A673 (cell line): ENCODE measurements around the gene ZNF555. TPM values are rescaled to one million over a fixed set of nuclear protein-coding genes. Genes with fewer than 3 reads are reported as not detected.

Source experiments
- BruUV-seq: library from RNA; stranded (reverse); fragments of 400-500 nt; replicated peaks from 2 replicates; lab custom pipeline; 2021; lab: Mats Ljungman, UMichigan
- CTCF ChIA-PET: fragments of 300-600 bp; sonication (Branson Sonifier 250); formaldehyde crosslinking; loops from one replicate; lab custom pipeline; 2022; ENCODE audit warnings: antibody characterized with exemption; lab: Charles Lee
- POLR2A ChIA-PET: fragments of 300-600 bp; sonication (Branson Sonifier 250); formaldehyde crosslinking; loops from one replicate; lab custom pipeline; 2022; ENCODE audit warnings: antibody characterized with exemption; ENCODE audit not compliant: low non-redundant PET; lab: Charles Lee
- DNase-seq: peaks from one replicate; pipeline ENCODE4 v3.0.0-alpha.2; 2015; ENCODE audit warnings: low spot score
- H3K27ac ChIP-seq: fragments of 200-600 bp; sonication (generic); 2 replicates; pipeline ENCODE4 v1.5.1; 2016; ENCODE audit warnings: mixed run types, low read depth, mild to moderate bottlenecking, mixed read lengths, antibody characterized with exemption, low read length; ENCODE audit not compliant: poor library complexity, severe bottlenecking
- H3K27me3 ChIP-seq: fragments of 200-600 bp; sonication (generic); replicated peaks from 2 replicates; pipeline ENCODE4 v1.6.1; 2017; ENCODE audit warnings: mixed run types, low read depth, mild to moderate bottlenecking, mixed read lengths, antibody characterized with exemption, low read length; ENCODE audit not compliant: insufficient read depth, poor library complexity
- H3K36me3 ChIP-seq: fragments of 200-600 bp; sonication (generic); 2 replicates; pipeline ENCODE4 v1.6.1; 2016; ENCODE audit warnings: mixed run types, mild to moderate bottlenecking, mixed read lengths, antibody characterized with exemption, low read length; ENCODE audit not compliant: insufficient read depth, poor library complexity, severe bottlenecking
- H3K4me1 ChIP-seq: fragments of 200-600 bp; sonication (generic); 2 replicates; pipeline ENCODE4 v1.6.1; 2017; ENCODE audit warnings: mixed run types, mild to moderate bottlenecking, mixed read lengths, antibody characterized with exemption, low read length; ENCODE audit not compliant: insufficient read depth, poor library complexity, severe bottlenecking
- H3K4me3 ChIP-seq: fragments of 200-600 bp; sonication (generic); 2 replicates; pipeline ENCODE4 v1.5.1; 2016; ENCODE audit warnings: low read depth, mixed run types, mild to moderate bottlenecking, mixed read lengths, low read length; ENCODE audit not compliant: poor library complexity, severe bottlenecking
- H3K9me3 ChIP-seq: fragments of 200-600 bp; sonication (generic); 2 replicates; pipeline ENCODE4 v1.6.1; 2016; ENCODE audit warnings: mixed run types, low read depth, mild to moderate bottlenecking, mixed read lengths, antibody characterized with exemption, low read length; ENCODE audit not compliant: poor library complexity, severe bottlenecking
- EZH2 ChIP-seq: fragments of 200-600 bp; sonication (generic); IDR thresholded peaks from 2 replicates; pipeline ENCODE4 v1.6.1; 2017; ENCODE audit warnings: borderline replicate concordance, low read depth, mild to moderate bottlenecking, mixed read lengths, antibody characterized with exemption, low read length; ENCODE audit not compliant: poor library complexity, severe bottlenecking
- intact Hi-C: fragments of 100-400 bp; cut with micrococcal nuclease; formaldehyde crosslinking; loops from one replicate; pipeline ENCODE4 v1.10.0; 2022; ENCODE audit not compliant: unreplicated experiment
- total RNA-seq: library from RNA; stranded (reverse); gene quantifications from 2 replicates; pipeline ENCODE4 v1.2.3, GENCODE V29; 2021
- TF ChIP-seq, protein P1 (sequence below): fragments of 300-800, 200-600 bp; sonication (generic); conservative IDR thresholded peaks from 2 replicates; pipeline ENCODE4 v1.5.1; 2017; ENCODE audit warnings: low read depth, mild to moderate bottlenecking, antibody characterized with exemption, low read length, moderate library complexity, mixed read lengths

ZNF555 gene
- total RNA-seq, 1 experiment from 2014 or later = 4.8 TPM

DNA sequence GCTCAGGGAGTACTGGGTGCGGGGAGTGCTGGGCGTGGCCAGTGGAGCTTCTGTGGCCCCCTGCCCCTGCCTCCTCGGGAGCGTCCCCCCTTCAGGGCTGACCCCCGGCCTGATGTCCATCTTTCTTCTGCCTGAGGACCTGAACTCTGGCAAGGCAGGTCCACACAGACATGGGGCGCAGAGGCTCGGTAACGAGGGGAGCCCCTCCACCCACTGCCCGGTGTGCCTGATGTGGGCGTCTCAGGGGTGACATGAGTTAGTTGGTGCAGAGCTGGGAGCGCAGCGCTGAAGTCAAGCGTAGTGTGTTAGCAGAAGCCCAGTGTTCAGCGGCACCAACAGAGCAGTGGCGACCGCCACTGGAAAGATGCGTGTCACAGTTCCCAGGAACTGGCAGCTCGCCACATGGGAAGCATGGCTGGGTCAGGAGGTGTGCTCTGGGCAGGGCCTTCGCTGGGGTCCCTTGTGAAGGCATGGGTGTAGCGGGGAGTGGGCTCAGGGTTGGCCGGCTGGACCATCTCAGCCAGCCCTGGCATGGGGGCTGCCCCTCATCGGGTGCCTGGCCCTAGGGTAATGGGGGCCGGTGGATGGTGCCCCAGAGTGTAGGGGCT is 44.5 kb upstream of the ZNF555 start:
- ChIA-PET CTCF (no interaction called here), POLR2A (no interaction called here)
- H3K27me3 ChIP-seq = no peaks in the 10 kb centered on the region
- intact Hi-C loops = no loop called here
- no peak overlapping the region for H3K27ac ChIP-seq
- H3K36me3 ChIP-seq = peaks cover 50% of the 10 kb centered on the region
- no peak for TF ChIP-seq EZH2
- TF ChIP-seq, protein P1, sequence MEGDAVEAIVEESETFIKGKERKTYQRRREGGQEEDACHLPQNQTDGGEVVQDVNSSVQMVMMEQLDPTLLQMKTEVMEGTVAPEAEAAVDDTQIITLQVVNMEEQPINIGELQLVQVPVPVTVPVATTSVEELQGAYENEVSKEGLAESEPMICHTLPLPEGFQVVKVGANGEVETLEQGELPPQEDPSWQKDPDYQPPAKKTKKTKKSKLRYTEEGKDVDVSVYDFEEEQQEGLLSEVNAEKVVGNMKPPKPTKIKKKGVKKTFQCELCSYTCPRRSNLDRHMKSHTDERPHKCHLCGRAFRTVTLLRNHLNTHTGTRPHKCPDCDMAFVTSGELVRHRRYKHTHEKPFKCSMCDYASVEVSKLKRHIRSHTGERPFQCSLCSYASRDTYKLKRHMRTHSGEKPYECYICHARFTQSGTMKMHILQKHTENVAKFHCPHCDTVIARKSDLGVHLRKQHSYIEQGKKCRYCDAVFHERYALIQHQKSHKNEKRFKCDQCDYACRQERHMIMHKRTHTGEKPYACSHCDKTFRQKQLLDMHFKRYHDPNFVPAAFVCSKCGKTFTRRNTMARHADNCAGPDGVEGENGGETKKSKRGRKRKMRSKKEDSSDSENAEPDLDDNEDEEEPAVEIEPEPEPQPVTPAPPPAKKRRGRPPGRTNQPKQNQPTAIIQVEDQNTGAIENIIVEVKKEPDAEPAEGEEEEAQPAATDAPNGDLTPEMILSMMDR = no peak
- BruUV-seq = no TSS peak
- DNase-seq = no peak
- H3K9me3 ChIP-seq = no peaks in the 10 kb centered on the region
- no peaks in the 10 kb centered on the region for H3K4me1 ChIP-seq
- H3K4me3 ChIP-seq = no peak overlapping the region

GRCh38 chr19:2797280-2797679 is 44.0 kb upstream of the ZNF555 start:
- intact Hi-C loops = no loop called here
- no TSS peak for BruUV-seq
- TF ChIP-seq, protein P1 = no peak
- Histone ChIP-seq H3K27me3 (no peaks in the 10 kb centered on the region), H3K4me3 (no peak overlapping the region), H3K27ac (no peak overlapping the region), H3K36me3 (peaks cover 50% of the 10 kb centered on the region), H3K4me1 (no peaks in the 10 kb centered on the region), H3K9me3 (no peaks in the 10 kb centered on the region)
- CTCF ChIA-PET = no interaction called here
- DNase-seq = no peak
- POLR2A ChIA-PET = no interaction called here

GRCh38 chr19:2798158-2798685 is 43.1 kb upstream of the ZNF555 start:
- CTCF ChIA-PET = no interaction called here
- Histone ChIP-seq H3K36me3 (peaks cover 57% of the 10 kb centered on the region), H3K27ac (no peak overlapping the region), H3K9me3 (no peaks in the 10 kb centered on the region), H3K4me3 (no peak overlapping the region), H3K27me3 (no peaks in the 10 kb centered on the region), H3K4me1 (no peaks in the 10 kb centered on the region)
- TF ChIP-seq, protein P1 = no peak
- no peak for TF ChIP-seq EZH2
- no peak for DNase-seq
- POLR2A ChIA-PET = no interaction called here
- intact Hi-C loops = no loop called here
- no TSS peak for BruUV-seq
